Activated T-helper 9 cell treated with anti-CD3 and anti-CD28 coated beads, Interleukin-2, amount 50 U/mL, for 16 hours (primary cell): ENCODE data around the gene FTCDNL1.

ENCODE experiments used
- DNase-seq: peaks from one replicate; pipeline ENCODE4 v3.0.0-alpha.2; 2020; ENCODE audit warnings: low read depth

FTCDNL1 gene

DNA sequence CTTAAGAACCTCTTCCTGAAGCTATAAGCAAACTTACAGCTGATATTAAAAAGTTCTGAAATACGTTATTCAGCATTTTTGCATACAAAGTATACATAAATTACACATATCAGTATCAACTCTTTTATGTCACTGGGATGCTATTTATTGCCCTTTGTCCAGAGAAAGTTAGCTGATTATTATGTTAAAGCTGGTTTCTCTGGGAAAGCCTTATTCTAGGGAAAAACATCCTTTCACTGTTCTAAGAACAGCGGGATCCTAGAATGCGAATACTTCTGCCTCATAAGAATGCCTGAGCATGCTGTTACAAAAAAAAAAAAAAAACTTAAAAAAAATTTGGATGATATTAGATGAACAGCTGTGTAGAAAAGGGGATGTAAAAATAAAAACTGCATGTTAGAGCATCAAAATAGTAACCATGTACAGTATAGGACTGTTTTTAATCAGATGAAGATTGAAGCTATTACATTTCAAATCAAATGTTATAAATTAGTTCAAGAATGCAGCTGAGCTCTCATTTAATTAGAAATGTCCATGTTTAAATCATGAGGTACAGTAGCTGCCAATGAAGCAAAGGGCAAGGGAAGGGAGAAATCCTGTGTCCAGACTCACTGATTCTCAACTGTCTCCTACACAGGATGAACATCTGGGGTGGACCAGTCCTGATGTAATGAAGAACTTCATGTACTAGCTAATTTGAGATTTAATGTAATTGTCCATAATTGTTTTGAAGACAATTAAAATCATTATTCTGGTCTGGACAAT lies 8.2 kb downstream of the FTCDNL1 start:
- DNase-seq, result no peak

DNA sequence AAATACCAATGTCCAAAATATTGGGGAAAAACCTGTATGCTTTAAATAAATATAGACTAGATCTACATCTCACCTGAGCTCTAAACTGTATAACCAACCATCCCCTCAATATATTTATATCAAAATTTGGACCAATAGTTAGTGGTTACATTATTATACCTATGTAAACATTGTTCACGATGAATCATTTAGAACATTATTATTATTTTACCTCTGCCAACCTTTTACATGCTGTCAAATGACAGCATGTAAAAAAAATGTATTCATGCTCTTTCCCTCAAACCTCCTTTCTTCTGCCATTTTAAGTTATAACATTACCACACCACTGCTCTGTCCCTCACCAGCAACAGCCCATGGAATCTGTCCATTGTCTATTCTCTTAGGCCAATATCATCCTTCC lies 9.6 kb downstream of the FTCDNL1 start:
- no peak for DNase-seq

DNA sequence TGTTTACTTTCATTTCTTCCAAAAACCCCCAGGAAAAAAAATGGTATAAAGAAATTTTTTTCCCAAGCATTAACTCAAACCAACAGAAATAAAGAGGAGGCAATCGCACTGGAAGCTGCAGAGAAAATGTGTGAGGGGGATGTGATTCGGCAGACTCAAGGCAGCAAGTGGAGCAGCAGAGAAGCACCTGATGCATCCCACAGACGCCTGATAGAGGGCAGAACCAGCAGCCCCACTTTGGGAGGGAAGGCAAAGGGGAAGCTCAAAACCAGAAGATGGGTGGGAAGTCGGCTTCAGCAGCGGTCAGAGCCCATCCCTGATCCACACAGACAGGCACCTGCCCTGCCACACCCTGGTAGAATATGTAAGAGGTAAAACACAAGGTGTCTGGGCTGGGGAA lies 12.6 kb downstream of the FTCDNL1 start:
- no peak for DNase-seq

DNA sequence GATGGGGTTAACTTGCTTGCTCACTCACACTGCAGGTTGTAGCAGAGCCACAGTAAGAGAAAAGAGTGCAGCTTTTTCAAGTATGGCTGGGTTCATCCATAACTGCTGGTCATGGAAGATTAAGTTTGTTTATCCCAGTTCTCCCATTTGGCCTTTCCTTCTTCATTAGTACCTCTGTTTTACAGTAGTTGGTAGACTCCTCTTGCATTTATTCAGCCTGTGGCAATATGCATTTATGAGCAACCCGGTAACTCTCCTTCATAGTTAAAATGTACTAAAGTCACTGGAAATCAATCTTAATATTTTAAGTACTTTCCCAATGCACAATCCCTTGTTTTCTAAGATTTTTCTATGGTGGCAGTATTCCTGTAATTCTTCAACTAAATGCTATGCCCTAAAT lies 14.0 kb downstream of the FTCDNL1 start:
- DNase-seq, result no peak

DNA sequence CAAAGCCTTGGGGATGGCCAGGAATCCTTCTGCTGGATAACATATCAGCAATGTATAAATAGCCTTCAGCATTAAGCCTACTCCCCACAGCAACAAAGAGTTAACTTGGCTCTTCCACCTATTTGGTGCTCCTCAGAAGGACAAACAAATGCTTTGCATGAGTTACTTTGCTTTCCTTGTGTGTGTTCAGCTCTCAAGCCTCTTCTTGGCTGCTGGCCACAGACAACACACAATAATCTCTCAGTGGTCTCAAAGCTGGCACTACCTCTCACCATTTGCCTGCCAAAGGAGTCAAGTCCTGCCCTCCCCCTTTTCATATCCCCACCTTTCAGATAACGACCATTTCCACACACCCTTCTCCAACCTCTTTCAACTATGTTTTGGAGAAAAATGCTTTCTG lies 17.5 kb downstream of the FTCDNL1 start:
- no peak for DNase-seq

DNA sequence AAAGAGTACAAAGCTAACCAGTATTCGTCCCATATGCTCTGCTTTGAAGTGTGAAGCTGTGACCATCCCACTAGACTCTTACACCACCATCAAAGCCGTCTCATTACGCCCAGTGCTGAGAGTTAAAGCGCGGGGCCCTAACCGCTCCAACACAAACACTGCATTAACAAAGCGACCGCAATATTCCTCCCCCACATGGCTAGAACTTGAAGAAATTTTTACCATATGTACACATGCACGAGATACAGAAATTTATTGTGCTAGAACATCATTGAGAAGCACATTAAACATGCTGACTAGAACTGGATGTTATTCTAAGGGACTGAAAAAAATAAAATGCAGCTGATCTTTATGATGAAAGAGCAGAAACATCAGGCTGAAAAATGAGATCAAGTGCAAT lies 20.5 kb downstream of the FTCDNL1 start:
- no peak for DNase-seq

DNA sequence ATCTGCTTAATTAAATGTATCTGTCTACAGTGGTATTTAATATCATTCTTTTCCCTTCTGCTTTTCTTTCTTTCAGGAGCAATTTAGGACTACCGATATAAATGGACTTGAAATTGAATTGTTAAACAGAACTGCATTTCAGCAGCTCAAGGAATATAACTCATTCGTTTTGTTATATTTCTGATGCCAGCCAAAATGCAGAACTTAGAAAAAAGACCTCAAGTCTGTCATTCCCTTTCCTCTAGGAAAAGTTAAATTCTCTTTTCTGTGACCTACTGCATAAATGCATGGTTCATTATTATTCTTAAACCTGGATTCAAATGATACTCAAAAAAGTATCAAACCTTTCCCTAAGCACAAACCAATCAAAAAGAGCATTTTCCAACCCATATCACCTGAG lies 21.4 kb downstream of the FTCDNL1 start:
- no peak for DNase-seq

DNA sequence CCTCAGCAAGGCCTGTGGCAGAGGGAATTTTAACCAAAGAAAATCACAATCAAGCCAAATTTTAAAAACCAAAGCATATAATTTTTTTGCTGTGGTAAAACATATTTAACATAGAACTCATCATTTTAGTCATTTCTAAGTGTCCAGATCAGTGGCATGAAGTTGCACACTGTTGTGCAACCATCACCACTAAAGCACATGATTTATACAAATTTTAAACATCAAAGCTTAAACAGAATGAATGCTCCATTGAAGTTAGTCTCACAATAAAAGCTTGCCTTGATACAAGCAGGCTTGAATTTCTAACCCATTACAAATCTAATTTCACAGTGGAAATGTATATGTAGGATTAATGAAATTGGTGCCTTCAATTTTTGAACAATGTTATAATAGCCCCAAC lies 31.2 kb downstream of the FTCDNL1 start:
- DNase-seq, result no peak

DNA sequence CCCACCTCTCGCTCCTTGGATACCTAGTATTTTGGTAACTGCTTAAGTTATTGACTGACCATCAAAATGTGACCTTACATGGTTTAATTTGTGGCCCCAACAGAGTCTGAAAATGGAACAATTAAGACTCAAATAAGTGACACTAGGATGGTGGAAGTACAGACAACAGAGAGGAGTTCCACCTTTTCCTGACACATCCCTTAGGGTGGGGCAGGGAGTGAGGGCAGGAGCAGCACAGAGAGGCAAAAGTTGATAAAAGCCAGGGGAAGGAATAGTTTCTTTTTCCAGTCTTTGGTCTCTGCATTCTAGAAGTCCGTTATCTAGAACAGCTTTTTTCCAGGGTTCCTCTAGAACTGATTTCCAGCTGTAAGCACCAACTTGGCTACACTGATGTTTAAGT lies 32.2 kb downstream of the FTCDNL1 start:
- no peak for DNase-seq

DNA sequence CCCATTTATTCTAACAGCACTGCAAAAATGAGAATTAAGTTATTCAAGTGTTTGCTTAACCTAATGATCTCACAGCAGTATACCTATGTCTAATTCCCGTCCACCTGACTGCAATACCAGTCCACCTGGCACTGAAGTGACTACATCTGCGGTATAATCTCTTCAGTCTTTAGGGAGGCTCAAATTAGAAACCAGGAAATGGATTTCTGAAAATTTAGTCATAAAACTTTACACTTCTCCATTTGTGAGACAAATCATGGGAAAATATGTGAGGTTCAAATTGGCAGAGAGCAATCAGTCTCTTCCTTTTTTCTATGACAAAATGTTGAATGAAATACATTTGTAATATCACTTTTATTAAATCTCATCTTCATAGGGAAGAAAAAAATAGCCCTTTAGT lies 33.0 kb downstream of the FTCDNL1 start:
- DNase-seq, result no peak

DNA sequence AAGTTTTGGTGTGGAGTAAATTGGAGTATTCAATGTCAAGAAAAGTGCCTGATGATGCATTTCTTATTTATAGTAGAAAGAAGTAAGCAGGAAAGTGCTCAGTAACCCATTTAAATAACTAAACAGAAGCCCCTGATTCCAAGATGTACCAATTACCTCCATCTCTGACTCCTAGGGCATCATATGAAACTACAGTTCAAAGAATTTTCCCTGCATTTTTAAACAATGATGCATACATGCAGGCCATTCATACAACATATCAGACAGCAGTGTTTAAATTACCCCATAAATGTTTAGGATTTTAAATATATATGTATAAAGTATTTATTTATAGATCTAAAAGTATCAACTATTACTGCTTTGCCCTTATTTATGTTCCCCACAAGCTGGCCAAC lies 36.2 kb downstream of the FTCDNL1 start:
- DNase-seq, result no peak

DNA sequence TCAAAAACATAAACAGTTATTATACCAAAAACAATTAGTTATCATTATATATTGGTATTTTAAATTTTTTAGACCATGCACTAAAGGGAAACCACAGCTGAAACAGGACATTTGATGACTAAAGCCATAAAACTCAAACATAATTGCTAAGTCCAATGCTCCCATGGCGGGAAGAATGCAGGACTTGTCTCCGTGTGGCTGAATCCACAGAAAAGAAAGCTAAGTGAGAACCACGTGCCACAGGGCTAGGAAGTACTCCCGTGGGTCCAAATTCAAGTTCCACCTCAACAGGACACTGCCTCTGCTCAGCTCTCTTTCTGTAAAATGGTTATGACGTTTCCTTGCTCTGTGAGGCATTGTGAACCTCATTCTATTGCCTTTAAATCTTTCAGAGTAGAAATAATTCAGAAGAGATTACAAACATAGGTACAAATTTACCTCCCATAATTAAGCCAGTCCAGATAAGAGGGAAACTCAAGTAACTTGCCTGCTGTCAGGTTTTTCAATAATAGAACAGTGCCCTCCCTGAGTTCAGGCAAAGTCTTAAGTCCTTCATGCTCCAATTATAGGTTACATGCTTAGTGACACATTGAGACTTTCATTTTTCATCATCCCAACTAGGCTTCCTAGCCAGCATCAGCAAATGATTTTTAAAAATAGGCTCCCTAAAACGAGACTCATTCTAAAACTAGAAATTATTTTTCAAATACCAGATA lies 36.7 kb downstream of the FTCDNL1 start:
- no peak for DNase-seq

DNA sequence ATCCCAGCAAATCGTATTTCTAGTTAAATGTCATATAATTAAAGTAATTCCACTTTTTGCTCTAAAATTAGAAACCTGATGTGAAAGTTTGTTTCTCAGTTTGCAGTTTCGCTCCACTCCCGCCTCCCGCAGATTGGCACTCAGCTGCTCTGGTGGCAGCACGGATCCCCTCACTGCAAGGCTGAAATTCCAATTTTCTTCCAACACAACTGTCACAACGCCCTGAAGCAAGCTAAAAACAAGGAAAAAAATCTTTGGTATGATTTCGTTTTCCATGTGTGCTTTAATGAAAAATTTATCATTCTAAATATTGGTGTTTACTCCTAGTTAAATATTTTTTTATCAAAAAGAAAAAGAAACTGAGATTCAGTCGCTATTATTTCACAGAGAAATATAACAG lies 38.5 kb downstream of the FTCDNL1 start:
- no peak for DNase-seq

DNA sequence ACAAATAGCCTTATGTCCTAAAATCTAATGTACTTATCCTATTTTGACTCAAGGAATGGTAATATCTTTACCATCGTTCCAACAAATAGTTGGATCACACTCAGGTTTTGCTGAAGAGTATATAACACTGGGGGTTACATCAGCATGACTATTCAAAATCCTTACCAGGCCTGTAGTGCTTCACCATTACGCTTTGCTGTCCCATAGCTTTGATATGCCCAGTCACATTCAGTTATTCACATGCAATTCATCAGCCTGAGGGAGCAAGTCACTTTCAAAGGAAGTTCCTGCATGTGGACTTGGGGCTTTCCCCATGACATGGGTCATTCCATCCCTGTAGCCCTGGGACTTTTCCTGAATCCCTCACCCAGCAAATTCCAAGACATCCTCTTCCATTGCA lies 39.6 kb downstream of the FTCDNL1 start:
- no peak for DNase-seq

DNA sequence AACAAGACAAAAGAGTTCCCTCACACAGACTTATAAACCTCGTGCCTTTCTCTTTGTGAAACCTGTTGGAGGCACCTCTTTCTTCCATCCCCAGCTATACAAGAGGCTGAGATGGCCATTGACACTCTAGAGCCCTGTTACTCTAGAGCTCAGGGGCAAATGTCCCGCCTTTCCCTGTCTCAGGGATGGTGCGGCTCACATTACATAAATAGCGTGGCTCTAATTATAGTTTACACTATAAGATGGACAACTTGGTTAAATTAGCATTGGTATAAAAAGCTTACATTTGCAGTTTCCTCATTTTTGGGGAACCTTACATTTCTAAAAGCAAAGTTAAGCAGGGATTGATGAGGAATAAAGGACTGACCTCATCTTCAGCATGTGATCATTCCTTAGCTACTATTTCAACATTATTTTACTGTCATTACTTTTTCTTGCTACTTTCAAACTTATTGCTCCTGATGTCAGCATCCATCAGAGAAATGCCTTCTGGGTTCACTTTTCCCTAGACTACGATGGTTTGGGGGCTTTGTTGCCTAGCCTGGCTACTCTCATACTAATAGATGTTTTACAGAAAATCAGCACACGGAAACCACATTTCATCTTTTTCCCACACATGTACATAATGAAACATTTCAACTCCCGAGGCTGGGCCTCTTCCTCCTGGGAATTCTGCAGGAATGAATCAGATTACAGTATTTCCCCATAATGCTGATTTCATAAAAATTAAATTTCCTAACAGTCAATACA lies 40.4 kb downstream of the FTCDNL1 start:
- no peak for DNase-seq

DNA sequence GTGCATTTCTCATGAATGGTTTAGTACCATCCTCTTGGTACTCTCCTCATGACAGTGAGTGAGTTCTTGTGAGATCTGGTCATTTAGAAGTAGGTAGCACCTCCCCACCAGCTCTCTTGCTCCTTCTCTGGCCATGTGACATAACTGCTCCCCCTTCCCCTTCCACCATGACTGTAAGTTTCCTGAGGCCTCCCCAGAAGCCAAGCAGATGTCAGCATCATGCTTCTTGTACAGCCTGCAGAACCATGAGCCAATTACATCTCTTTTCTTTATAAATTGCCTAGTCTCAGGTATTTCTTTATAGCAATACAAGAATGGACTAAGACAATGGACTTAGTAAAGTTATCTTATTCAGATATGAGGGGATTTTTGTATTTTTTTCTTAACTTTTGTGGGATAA lies 43.0 kb downstream of the FTCDNL1 start:
- DNase-seq, result no peak

DNA sequence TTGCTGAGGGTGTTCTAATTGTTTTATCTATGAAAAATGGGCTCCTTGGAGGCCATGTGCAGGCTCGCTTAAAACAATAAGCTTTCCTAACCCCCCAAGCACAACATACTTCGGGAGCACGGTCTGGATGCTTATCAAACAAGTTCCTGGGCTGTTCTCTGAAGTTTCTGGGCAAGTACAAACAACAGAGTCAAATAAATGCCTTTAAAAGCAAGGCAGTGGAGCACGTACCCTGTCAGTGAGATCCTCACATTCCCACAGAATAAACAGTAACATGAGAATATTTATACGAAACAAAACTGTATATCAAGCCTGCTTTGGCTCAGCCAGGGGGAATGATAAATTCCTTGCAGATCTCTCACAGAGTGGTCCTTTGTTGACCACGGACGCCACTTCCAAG lies 44.8 kb downstream of the FTCDNL1 start:
- DNase-seq, result no peak

DNA sequence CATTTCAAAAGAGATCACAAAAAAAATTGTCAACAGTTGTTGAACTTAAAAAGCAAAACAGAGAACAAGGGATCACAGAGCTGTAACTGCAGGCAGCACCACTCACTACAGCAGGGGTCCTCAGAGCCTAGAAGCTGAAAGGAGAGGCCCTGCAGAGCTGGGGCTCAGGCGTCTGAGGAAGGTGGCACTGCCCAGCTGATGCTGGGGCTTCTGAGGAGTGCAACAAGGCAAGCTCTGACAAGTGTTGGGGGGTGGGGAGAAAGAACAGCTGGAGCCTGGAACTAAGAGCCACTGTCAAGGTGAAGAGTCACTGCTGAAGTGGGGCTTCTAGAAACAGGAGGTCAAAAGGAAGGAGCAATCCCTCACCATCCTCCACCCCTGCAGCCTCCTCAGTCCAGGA lies 46.2 kb downstream of the FTCDNL1 start:
- DNase-seq, result no peak

DNA sequence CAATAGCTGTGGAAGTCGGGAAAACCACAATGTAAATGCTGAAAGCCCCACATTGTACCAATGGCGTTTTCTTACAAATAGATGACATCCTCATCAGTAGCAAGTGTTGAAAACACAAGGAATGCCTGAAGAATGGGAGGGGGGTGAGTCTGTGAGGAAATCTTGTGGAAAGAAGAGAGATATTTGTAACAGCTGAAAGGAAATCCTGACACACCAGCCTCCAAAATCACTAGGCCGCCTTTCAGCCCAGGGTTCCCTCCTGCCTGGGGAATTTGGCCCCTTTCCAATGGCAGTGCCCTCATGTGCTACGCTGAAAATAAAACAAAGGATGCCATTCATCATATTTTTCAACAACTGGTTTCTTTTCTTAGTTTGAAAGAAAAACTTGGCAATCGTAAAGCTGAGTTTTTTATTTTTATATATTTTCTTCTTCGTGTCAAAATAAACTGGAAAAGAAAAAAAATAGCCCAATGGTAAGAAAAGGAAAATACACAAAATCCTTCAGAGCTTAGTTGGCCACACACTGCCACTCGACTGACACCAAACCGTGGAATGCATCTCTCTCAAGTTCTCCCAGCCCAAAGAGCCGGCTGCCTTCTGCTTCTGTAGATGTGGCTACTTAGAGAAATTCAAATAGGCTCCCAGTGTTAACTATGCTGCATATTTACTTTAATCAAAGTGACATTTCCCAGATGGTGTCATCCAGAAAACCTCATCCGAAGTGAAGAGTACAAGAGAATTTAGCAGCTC lies 52.0 kb downstream of the FTCDNL1 start:
- DNase-seq, result no peak

DNA sequence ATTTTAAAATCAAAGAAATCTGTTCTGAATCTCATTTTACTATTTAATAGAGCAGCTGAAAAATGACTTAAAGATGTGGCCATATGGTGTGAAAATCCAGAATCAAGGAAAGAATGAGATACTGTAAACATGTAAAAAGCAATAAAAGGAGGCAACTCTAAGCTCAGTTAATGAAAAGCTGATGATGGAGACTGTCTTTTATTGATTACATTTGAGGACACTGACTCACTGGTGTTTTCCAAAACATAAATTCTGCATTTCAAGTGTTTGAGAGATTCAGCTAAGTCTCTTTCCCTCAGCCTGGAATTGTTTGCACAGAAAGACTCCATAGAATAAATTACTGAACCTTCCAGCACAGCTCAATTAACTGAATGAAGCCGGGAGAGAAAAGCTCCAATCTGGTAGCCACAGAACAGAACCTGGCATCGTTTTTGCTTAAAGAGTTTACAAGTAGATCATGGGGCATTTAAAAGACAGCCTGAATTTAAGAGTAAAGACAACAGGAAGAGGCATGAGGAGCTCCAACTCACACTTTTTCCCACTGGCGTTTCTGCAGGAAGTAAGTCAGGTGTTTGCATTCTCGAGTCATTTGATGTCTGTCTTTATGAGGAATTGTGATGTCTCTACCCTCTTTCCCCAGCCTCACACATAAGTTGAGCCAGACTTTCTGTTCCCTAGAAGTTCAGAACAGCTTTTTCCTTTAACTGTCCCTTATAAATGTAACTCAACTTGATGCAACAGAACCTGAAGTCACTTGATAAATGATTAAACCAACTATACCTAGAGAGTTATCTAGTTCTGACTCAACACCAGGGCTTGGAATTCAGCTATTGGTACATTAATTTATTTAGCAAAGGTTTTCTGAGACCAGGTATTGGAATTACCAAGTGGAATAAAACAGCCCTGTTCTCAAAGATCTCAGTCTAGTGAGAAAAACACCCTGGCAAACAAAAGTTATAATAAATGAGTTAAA lies 53.3 kb downstream of the FTCDNL1 start:
- no peak for DNase-seq

DNA sequence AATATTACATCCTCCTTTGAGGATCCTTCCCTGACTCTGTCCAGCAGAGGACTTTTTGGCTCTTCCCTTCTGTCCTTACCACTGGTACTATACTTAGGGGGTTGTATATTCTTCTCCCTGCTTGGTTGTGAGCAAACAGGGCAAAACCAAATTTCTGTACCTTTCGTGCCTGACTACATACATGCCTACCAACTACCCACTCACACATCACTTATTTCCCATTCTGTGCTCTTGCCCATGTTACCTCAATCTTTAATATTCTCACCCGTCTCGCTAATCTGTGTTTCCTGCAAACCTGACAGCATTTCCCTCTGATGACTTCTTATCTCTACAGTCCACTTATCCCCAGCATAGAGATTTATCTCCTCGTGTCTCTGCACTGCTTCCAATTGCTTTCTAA lies 58.6 kb downstream of the FTCDNL1 start:
- DNase-seq, result no peak
